ENCODE data around the gene PPT2.

Gene PPT2

GRCh38 chr6:32113386-32114352 is 40.3 kb upstream of the PPT2 start:
- TF ChIP-seq POLR2AphosphoS5 (IDR thresholded peaks at IDR 0.05; ENCODE audit: low read depth, low read length) (no peak), POLR2A (IDR thresholded peaks at IDR 0.05; ENCODE audit: low read depth, low read length) (no peak), TAF1 (IDR thresholded peaks at IDR 0.05; ENCODE audit: borderline replicate concordance, low read depth, low read length) (no peak)
- DNase-seq (ENCODE audit: insufficient read length) (no peak), FAIRE-seq (no peak)

- no peak for FAIRE-seq
Observed at GRCh38 chr6:32114796-32115195, 39.1 kb upstream of the PPT2 start.

GRCh38 chr6:32115623-32116022 is 38.3 kb upstream of the PPT2 start:
- FAIRE-seq (no peak), DNase-seq (ENCODE audit: insufficient read length) (no peak)
- no peak for TF ChIP-seq POLR2A (IDR thresholded peaks at IDR 0.05; ENCODE audit: low read depth, low read length)
- no peak for TF ChIP-seq TAF1 (IDR thresholded peaks at IDR 0.05; ENCODE audit: borderline replicate concordance, low read depth, low read length)
- no peak for TF ChIP-seq POLR2AphosphoS5 (IDR thresholded peaks at IDR 0.05; ENCODE audit: low read depth, low read length)

More at GRCh38 chr6:32114796-32115195, 39.1 kb upstream of the PPT2 start:
- TF ChIP-seq TAF1 (IDR thresholded peaks at IDR 0.05; ENCODE audit: borderline replicate concordance, low read depth, low read length), result no peak
- DNase-seq (ENCODE audit: insufficient read length), result no peak

- no peak for FAIRE-seq
- DNase-seq (ENCODE audit: insufficient read length), result no peak
Observed at GRCh38 chr6:32116674-32117073, 37.3 kb upstream of the PPT2 start.

GRCh38 chr6:32117461-32117860 is 36.5 kb upstream of the PPT2 start:
- FAIRE-seq (no peak), DNase-seq (ENCODE audit: insufficient read length) (no peak)
- TF ChIP-seq POLR2A (IDR thresholded peaks at IDR 0.05; ENCODE audit: low read depth, low read length), result no peak
- no peak for TF ChIP-seq TAF1 (IDR thresholded peaks at IDR 0.05; ENCODE audit: borderline replicate concordance, low read depth, low read length)
- TF ChIP-seq POLR2AphosphoS5 (IDR thresholded peaks at IDR 0.05; ENCODE audit: low read depth, low read length), result no peak

More at GRCh38 chr6:32116674-32117073, 37.3 kb upstream of the PPT2 start:
- TF ChIP-seq POLR2AphosphoS5 (IDR thresholded peaks at IDR 0.05; ENCODE audit: low read depth, low read length), result no peak

- FAIRE-seq, result peak; percentile 86
- peak; percentile 77 for DNase-seq (ENCODE audit: insufficient read length)
- TF ChIP-seq POLR2A (IDR thresholded peaks at IDR 0.05; ENCODE audit: low read depth, low read length) (no peak), POLR2AphosphoS5 (IDR thresholded peaks at IDR 0.05; ENCODE audit: low read depth, low read length) (no peak), TAF1 (IDR thresholded peaks at IDR 0.05; ENCODE audit: borderline replicate concordance, low read depth, low read length) (no peak)
Observed at GRCh38 chr6:32118782-32119628, 34.9 kb upstream of the PPT2 start.

- DNase-seq (ENCODE audit: insufficient read length), result no peak
- FAIRE-seq, result no peak
- no peak for TF ChIP-seq TAF1 (IDR thresholded peaks at IDR 0.05; ENCODE audit: borderline replicate concordance, low read depth, low read length)
- no peak for TF ChIP-seq POLR2A (IDR thresholded peaks at IDR 0.05; ENCODE audit: low read depth, low read length)
Observed at GRCh38 chr6:32120573-32121059, 33.3 kb upstream of the PPT2 start.

GRCh38 chr6:32123681-32124080 is 30.3 kb upstream of the PPT2 start:
- no peak for FAIRE-seq
- TF ChIP-seq POLR2A (IDR thresholded peaks at IDR 0.05; ENCODE audit: low read depth, low read length), result no peak
- TF ChIP-seq TAF1 (IDR thresholded peaks at IDR 0.05; ENCODE audit: borderline replicate concordance, low read depth, low read length), result no peak
- no peak for TF ChIP-seq POLR2AphosphoS5 (IDR thresholded peaks at IDR 0.05; ENCODE audit: low read depth, low read length)
- DNase-seq (ENCODE audit: insufficient read length), result no peak

GRCh38 chr6:32126880-32127279 is 27.1 kb upstream of the PPT2 start:
- no peak for FAIRE-seq

GRCh38 chr6:32127409-32127716 is 26.6 kb upstream of the PPT2 start:
- no peak for FAIRE-seq
- TF ChIP-seq POLR2A (IDR thresholded peaks at IDR 0.05; ENCODE audit: low read depth, low read length), result no peak
- TF ChIP-seq TAF1 (IDR thresholded peaks at IDR 0.05; ENCODE audit: borderline replicate concordance, low read depth, low read length), result no peak
- no peak for TF ChIP-seq POLR2AphosphoS5 (IDR thresholded peaks at IDR 0.05; ENCODE audit: low read depth, low read length)
- no peak for DNase-seq (ENCODE audit: insufficient read length)

More at GRCh38 chr6:32126880-32127279, 27.1 kb upstream of the PPT2 start:
- no peak for DNase-seq (ENCODE audit: insufficient read length)
- TF ChIP-seq POLR2A (IDR thresholded peaks at IDR 0.05; ENCODE audit: low read depth, low read length) (no peak), POLR2AphosphoS5 (IDR thresholded peaks at IDR 0.05; ENCODE audit: low read depth, low read length) (no peak), TAF1 (IDR thresholded peaks at IDR 0.05; ENCODE audit: borderline replicate concordance, low read depth, low read length) (no peak)

- peak; percentile 96 for FAIRE-seq
- TF ChIP-seq TAF1 (IDR thresholded peaks at IDR 0.05; ENCODE audit: borderline replicate concordance, low read depth, low read length) (no peak), POLR2A (IDR thresholded peaks at IDR 0.05; ENCODE audit: low read depth, low read length) (peak; percentile 81), POLR2AphosphoS5 (IDR thresholded peaks at IDR 0.05; ENCODE audit: low read depth, low read length) (peak; percentile 42; the same call in 1 of the 2 replicates)
- DNase-seq (ENCODE audit: insufficient read length), result peak; percentile 95
Observed at GRCh38 chr6:32127717-32128592, 26.0 kb upstream of the PPT2 start, which contains the start of gene ATF6B. Gene ATF6B (minus strand): TSS chr6:32128246. CDS start chr6:32128207, 39 bp downstream.

Data from GM12892 (cell line).